OCI-LY7 (cell line): ENCODE results near the gene RNU6-9.

ENCODE experiments used
- CTCF ChIP-seq: fragments of 200-600 bp; sonication (generic); conservative IDR thresholded peaks from 2 replicates; pipeline ENCODE4 v1.5.1; 2014; ENCODE audit warnings: mild to moderate bottlenecking, antibody characterized with exemption, low read length, moderate library complexity, mixed read lengths
- EZH2phosphoT487 ChIP-seq: fragments of 200-600 bp; sonication (generic); IDR thresholded peaks from 2 replicates; pipeline ENCODE4 v1.6.1; 2018; ENCODE audit warnings: low read depth, borderline replicate concordance, mild to moderate bottlenecking, mixed run types, antibody characterized with exemption, low read length, moderate library complexity, mixed read lengths

DNA sequence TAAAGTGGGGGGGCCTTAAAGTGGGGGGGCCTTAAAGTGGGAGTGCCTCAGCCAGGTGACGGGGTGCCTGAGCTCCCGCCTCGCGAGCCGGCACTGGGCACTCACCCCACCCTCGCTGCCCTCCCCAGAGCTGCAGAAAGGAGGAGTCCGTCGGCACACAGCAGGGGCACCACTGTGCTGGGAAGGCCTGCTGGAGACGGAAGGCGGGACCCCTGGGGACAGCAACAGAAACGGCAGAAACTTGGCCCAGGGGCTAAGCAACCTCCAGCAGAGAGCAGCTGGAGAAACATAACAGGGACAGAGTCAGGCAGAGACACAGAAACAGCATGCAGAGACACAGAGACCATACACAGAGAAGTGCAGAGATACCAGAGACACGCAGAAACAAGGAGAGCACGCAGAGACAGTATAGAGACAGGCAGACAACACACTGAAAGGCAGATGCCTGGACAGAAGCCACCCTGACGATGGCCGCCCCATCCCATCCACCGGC lies 25.9 kb upstream of the RNU6-9 start:
- TF ChIP-seq CTCF (no peak), EZH2phosphoT487 (no peak)
